H1 (cell line): Measurements from ENCODE around the gene FAM161A. TPM values are rescaled to one million over a fixed set of nuclear protein-coding genes. Genes with fewer than 3 reads are reported as not detected.

Experiments used
- CTCF ChIA-PET: fragments of 300-600 bp; sonication (Branson Sonifier 250); formaldehyde crosslinking; loops from one replicate; lab custom pipeline; 2021; ENCODE audit not compliant: partially characterized antibody; lab: Charles Lee
- POLR2A ChIA-PET: fragments of 300-600 bp; sonication (Branson Sonifier 250); formaldehyde crosslinking; loops from one replicate; lab custom pipeline; 2021; ENCODE audit warnings: inconsistent platforms; ENCODE audit not compliant: partially characterized antibody; lab: Charles Lee
- DNase-seq, 2 experiments: peaks; one replicate each; pipeline versions ENCODE4 v3.0.0 to v3.0.0-alpha.2; 2010 to 2022; ENCODE audit warnings: low spot score in 2 of 2, low read depth in 1 of 2, mixed read lengths in 1 of 2
- FAIRE-seq: peaks from 2 replicates; lab custom pipeline; 2011; peaks lifted over from hg19 to GRCh38; lab: Jason Lieb, UNC
- H2AFZ ChIP-seq: 2 replicates; pipeline ENCODE4 v1.8.1; 2012; ENCODE audit warnings: low read length, inconsistent platforms
- H2AK5ac ChIP-seq: 2 replicates; pipeline ENCODE4 v1.6.1; 2013; ENCODE audit warnings: low read depth, low read length
- H2BK120ac ChIP-seq: replicated peaks from 2 replicates; pipeline ENCODE3; 2013; ENCODE audit warnings: low read depth, low read length, inconsistent platforms
- H2BK12ac ChIP-seq: 2 replicates; pipeline ENCODE4 v1.6.1; 2013; ENCODE audit warnings: low read depth, low read length
- H2BK15ac ChIP-seq: 2 replicates; pipeline ENCODE4 v1.6.1; 2013; ENCODE audit warnings: low read length
- H2BK20ac ChIP-seq: 2 replicates; pipeline ENCODE4 v1.6.1; 2013; ENCODE audit warnings: low read length
- H2BK5ac ChIP-seq: 2 replicates; pipeline ENCODE4 v1.6.1; 2013; ENCODE audit warnings: low read depth, low read length
- H3K14ac ChIP-seq: 2 replicates; pipeline ENCODE4 v1.6.1; 2013; ENCODE audit warnings: inconsistent platforms; ENCODE audit not compliant: insufficient read length
- H3K18ac ChIP-seq: 2 replicates; pipeline ENCODE4 v1.6.1; 2013; ENCODE audit warnings: low read length; ENCODE audit errors: extremely low read depth
- H3K23ac ChIP-seq: 2 replicates; pipeline ENCODE4 v1.6.1; 2013; ENCODE audit warnings: inconsistent platforms; ENCODE audit not compliant: insufficient read length
- H3K23me2 ChIP-seq: 2 replicates; pipeline ENCODE4 v1.6.1; 2013; ENCODE audit warnings: low read depth, low read length
- H3K27ac ChIP-seq: 2 replicates; pipeline ENCODE4 v1.6.1; 2011; ENCODE audit warnings: low read depth, low read length, inconsistent platforms
- H3K27me3 ChIP-seq, 4 experiments: replicated peaks in 1 of 4; 1 replicate in 1 of 4; 2 replicates in 3 of 4; pipeline versions ENCODE4 v1.6.1 to v1.8.1; 2011 to 2013; ENCODE audit warnings: low read length in 3 of 4, mild to moderate bottlenecking in 3 of 4, inconsistent platforms in 2 of 4, mixed read lengths in 2 of 4, moderate library complexity in 1 of 4; ENCODE audit not compliant: control insufficient read depth in 3 of 4, insufficient read depth in 3 of 4; ENCODE audit errors: extremely low read depth in 1 of 4
- H3K36me3 ChIP-seq, 4 experiments: 2 replicates each; pipeline versions ENCODE4 v1.6.1 to v1.8.1; 2011 to 2013; ENCODE audit warnings: mild to moderate bottlenecking in 4 of 4, low read length in 3 of 4, moderate library complexity in 2 of 4, control low read depth in 1 of 4, inconsistent platforms in 1 of 4; ENCODE audit not compliant: insufficient read depth in 4 of 4, control insufficient read depth in 2 of 4
- H3K4ac ChIP-seq: replicated peaks from 2 replicates; pipeline ENCODE3; 2013; ENCODE audit warnings: low read length, low read depth, mixed read lengths, inconsistent platforms; ENCODE audit not compliant: insufficient read length
- H3K4me1 ChIP-seq, 4 experiments: replicated peaks in 1 of 4; 1 replicate in 1 of 4; 2 replicates in 3 of 4; pipeline versions ENCODE4 v1.6.1 to v1.8.1; 2011 to 2013; ENCODE audit warnings: low read length in 3 of 4, inconsistent platforms in 2 of 4, mixed read lengths in 1 of 4; ENCODE audit not compliant: insufficient read depth in 4 of 4, control insufficient read depth in 3 of 4
- H3K4me2 ChIP-seq, 2 experiments: 2 replicates each; pipeline versions ENCODE4 v1.6.1 to v1.8.1; 2011 to 2013; ENCODE audit warnings: low read depth in 2 of 2, low read length in 2 of 2, control low read depth in 1 of 2, inconsistent platforms in 1 of 2, mild to moderate bottlenecking in 1 of 2; ENCODE audit not compliant: insufficient read depth in 1 of 2
- H3K4me3 ChIP-seq, 4 experiments: fragments of 200-600, 300-600 bp in 1 of 4; sonication (generic), shearing (Covaris generic), sonication (Bioruptor Twin) in 1 of 4; 2 replicates each; pipeline versions ENCODE4 v1.5.1 to v1.8.1; 2011 to 2016; ENCODE audit warnings: low read length in 4 of 4, low read depth in 3 of 4, control low read depth in 2 of 4, inconsistent platforms in 2 of 4, mild to moderate bottlenecking in 2 of 4, mixed read lengths in 1 of 4, moderate library complexity in 1 of 4; ENCODE audit not compliant: insufficient read depth in 2 of 4; ENCODE audit errors: extremely low read depth in 1 of 4
- H3K56ac ChIP-seq: replicated peaks from 2 replicates; pipeline ENCODE3; 2013; ENCODE audit warnings: low read depth, mild to moderate bottlenecking, mixed read lengths, low read length, inconsistent platforms; ENCODE audit not compliant: insufficient read length
- H3K79me1 ChIP-seq: 2 replicates; pipeline ENCODE4 v1.6.1; 2013; ENCODE audit warnings: low read depth, low read length, control low read depth
- H3K79me2 ChIP-seq, 2 experiments: 2 replicates each; pipeline versions ENCODE4 v1.6.1 to v1.8.1; 2012 to 2013; ENCODE audit warnings: low read length in 2 of 2, mild to moderate bottlenecking in 2 of 2, inconsistent platforms in 1 of 2; ENCODE audit not compliant: insufficient read depth in 2 of 2, control insufficient read depth in 1 of 2
- H3K9ac ChIP-seq, 4 experiments: replicated peaks in 1 of 4; 1 replicate in 1 of 4; 2 replicates in 3 of 4; pipeline versions ENCODE4 v1.6.1 to v1.8.1; 2011 to 2013; ENCODE audit warnings: low read depth in 3 of 4, low read length in 3 of 4, control low read depth in 2 of 4, mild to moderate bottlenecking in 2 of 4, moderate library complexity in 2 of 4, inconsistent platforms in 1 of 4; ENCODE audit errors: extremely low read depth in 1 of 4
- H3K9me3 ChIP-seq, 2 experiments: 2 replicates each; pipeline versions ENCODE4 v1.6.1 to v1.8.1; 2012 to 2013; ENCODE audit warnings: mild to moderate bottlenecking in 2 of 2, moderate library complexity in 2 of 2, control low read depth in 1 of 2, inconsistent platforms in 1 of 2, low read depth in 1 of 2, low read length in 1 of 2, mixed read lengths in 1 of 2; ENCODE audit not compliant: insufficient read depth in 2 of 2
- H4K20me1 ChIP-seq, 2 experiments: replicated peaks in 1 of 2; 2 replicates each; pipeline versions ENCODE3 to v1.8.1; 2011 to 2013; ENCODE audit warnings: inconsistent platforms in 2 of 2, low read length in 2 of 2, mild to moderate bottlenecking in 1 of 2; ENCODE audit not compliant: insufficient read depth in 2 of 2, control insufficient read depth in 1 of 2
- H4K5ac ChIP-seq: 2 replicates; pipeline ENCODE4 v1.6.1; 2013; ENCODE audit warnings: low read length, low read depth, mixed read lengths, inconsistent platforms; ENCODE audit not compliant: insufficient read length
- H4K8ac ChIP-seq: 2 replicates; pipeline ENCODE4 v1.8.0; 2013; ENCODE audit warnings: mild to moderate bottlenecking, moderate library complexity, low read length, inconsistent platforms; ENCODE audit not compliant: insufficient read depth; ENCODE audit errors: extremely low read depth
- H4K91ac ChIP-seq: replicated peaks from 2 replicates; pipeline ENCODE3; 2013; ENCODE audit warnings: low read length, mixed read lengths, inconsistent platforms; ENCODE audit not compliant: insufficient read length
- ATF2 ChIP-seq: IDR thresholded peaks from 2 replicates; pipeline ENCODE4 v1.6.1; 2012; ENCODE audit warnings: low read length, inconsistent platforms
- CBX8 ChIP-seq: fragments of 300-800, 300-1000 bp; sonication (generic); IDR thresholded peaks from 2 replicates; pipeline ENCODE4 v1.7.1; 2016; ENCODE audit warnings: low read depth, low read length, borderline replicate concordance
- EGR1 ChIP-seq: IDR thresholded peaks from 2 replicates; pipeline ENCODE4 v1.6.1; 2011; ENCODE audit warnings: low read depth, low read length, borderline replicate concordance
- GABPA ChIP-seq: IDR thresholded peaks from 2 replicates; pipeline ENCODE4 v1.6.1; 2011; ENCODE audit warnings: mild to moderate bottlenecking, low read length, moderate library complexity, borderline replicate concordance; ENCODE audit not compliant: insufficient read depth
- GTF2F1 ChIP-seq: IDR thresholded peaks from 2 replicates; pipeline ENCODE4 v1.6.1; 2012; ENCODE audit warnings: low read depth, low read length, improper control_type of control experiment, borderline replicate concordance
- HDAC6 ChIP-seq: IDR thresholded peaks from one replicate; pipeline ENCODE4 v1.7.1; 2012; ENCODE audit warnings: low read depth, mild to moderate bottlenecking, inconsistent platforms, low read length, moderate library complexity
- KDM4A ChIP-seq: IDR thresholded peaks from one replicate; pipeline ENCODE4 v1.7.1; 2012; ENCODE audit warnings: low read depth, mild to moderate bottlenecking, moderate library complexity, low read length, inconsistent platforms; ENCODE audit not compliant: severe bottlenecking
- MAX ChIP-seq: IDR thresholded peaks from 2 replicates; pipeline ENCODE4 v1.6.1; 2012; ENCODE audit warnings: inconsistent platforms
- RAD21 ChIP-seq, 2 experiments: IDR thresholded peaks in 1 of 2; conservative IDR thresholded peaks in 1 of 2; 2 replicates each; pipeline ENCODE4 v1.6.1; 2011; ENCODE audit warnings: low read depth in 2 of 2, low read length in 2 of 2, improper control_type of control experiment in 1 of 2, inconsistent platforms in 1 of 2, mild to moderate bottlenecking in 1 of 2, moderate library complexity in 1 of 2
- SIX5 ChIP-seq: IDR thresholded peaks from 2 replicates; pipeline ENCODE4 v1.6.1; 2011; ENCODE audit warnings: mild to moderate bottlenecking, low read depth, low read length
- SP1 ChIP-seq: IDR thresholded peaks from 2 replicates; pipeline ENCODE4 v1.6.1; 2011; ENCODE audit warnings: low read depth, low read length
- TAF7 ChIP-seq: optimal IDR thresholded peaks from 2 replicates; pipeline ENCODE3; 2011; ENCODE audit warnings: low read depth, mild to moderate bottlenecking, inconsistent platforms, low read length, moderate library complexity, borderline replicate concordance
- polyA plus RNA-seq, 7 experiments: library from polyadenylated mRNA; depleted of rRNA in 3 of 7; stranded (reverse) in 5 of 7; unstranded in 2 of 7; fragments of >200 nt in 5 of 7; fragments of 200-250 nt in 2 of 7; gene quantifications; 1 replicate in 5 of 7; 2 replicates in 1 of 7; 4 replicates in 1 of 7; pipeline versions ENCODE4 v1.2.1 to v1.2.3, GENCODE V29; 2011 to 2013; ENCODE audit warnings: missing spikeins in 2 of 7, mixed read lengths in 2 of 7
- total RNA-seq: library from RNA; stranded (reverse); fragmentation: NEBNext Ultra II Directional; extraction: Animal tissue kit (Norgen Biotek cat#: 25700); gene quantifications from 2 replicates; pipeline ENCODE4 v1.2.1, GENCODE V29; 2021

Gene FAM161A
- total and polyA plus RNA-seq, 2 of the 8 experiments (the other 6 are each of a cell fraction or from before 2014, with no cell fraction given): 1.6 to 9.7 TPM

- no peak overlapping the region for H2BK20ac ChIP-seq
- no peak overlapping the region for H3K9ac ChIP-seq
- H3K27ac ChIP-seq: no peak overlapping the region
- no peaks in the 10 kb centered on the region for H3K36me3 ChIP-seq
- H4K8ac ChIP-seq: no peak overlapping the region
- H3K79me2 ChIP-seq: no peaks in the 10 kb centered on the region
- no peak for TF ChIP-seq CBX8
- TF ChIP-seq GTF2F1: no peak
- TF ChIP-seq ATF2: no peak
- TF ChIP-seq SP1: no peak
- TF ChIP-seq HDAC6: no peak
- TF ChIP-seq GABPA: no peak
- TF ChIP-seq TAF7: no peak
- no peak for TF ChIP-seq SIX5
- no peak for TF ChIP-seq KDM4A
- no peak for TF ChIP-seq MAX
- TF ChIP-seq RAD21 (IDR thresholded peaks at IDR 0.05 in 1 of 2, conservative IDR thresholded peaks at IDR 0.05 in 1 of 2; ENCODE audit: low read depth in 2 of 2, low read length in 2 of 2): no peak
- no peak for TF ChIP-seq EGR1
- no peak overlapping the region for H3K4ac ChIP-seq
- no peak overlapping the region for H4K5ac ChIP-seq
- no peaks in the 10 kb centered on the region for H3K27me3 ChIP-seq
- H3K4me3 ChIP-seq: no peak overlapping the region
- no peak overlapping the region for H3K18ac ChIP-seq
- no peak overlapping the region for H2BK12ac ChIP-seq
- H4K20me1 ChIP-seq: no peaks in the 10 kb centered on the region
- FAIRE-seq (no peak), DNase-seq (no peak)
- H2BK120ac ChIP-seq: no peak overlapping the region
- no peak overlapping the region for H2AK5ac ChIP-seq
- POLR2A ChIA-PET: no interaction called here
- H2BK15ac ChIP-seq: no peak overlapping the region
- no peak overlapping the region for H3K56ac ChIP-seq
- no peaks in the 10 kb centered on the region for H3K9me3 ChIP-seq
- no peak overlapping the region for H2AFZ ChIP-seq
- H3K4me1 ChIP-seq: no peaks in the 10 kb centered on the region
- H4K91ac ChIP-seq: no peak overlapping the region
- H3K23ac ChIP-seq: no peak overlapping the region
- no peaks in the 10 kb centered on the region for H3K23me2 ChIP-seq
- H2BK5ac ChIP-seq: no peak overlapping the region
- H3K4me2 ChIP-seq: no peak overlapping the region
- H3K79me1 ChIP-seq: no peaks in the 10 kb centered on the region
- no peak overlapping the region for H3K14ac ChIP-seq
- CTCF ChIA-PET: interaction anchor here (1.3 kb wide), 1 partner anchor 7 kb away, joined by 4 read pairs; no protein-coding TSS in a partner anchor
These were observed 68.3 kb downstream of the FAM161A start for GRCh38 chr2:61785583-61785982.
